AG04449 (cell line): ENCODE measurements around the gene TRAK1.

Source experiments
- CTCF ChIA-PET: fragments of 350-600 bp; formaldehyde crosslinking; extraction: SDS; loops from one replicate; lab custom pipeline; 2021; ENCODE audit warnings: antibody characterized with exemption; lab: Yijun Ruan, JAX
- POLR2A ChIA-PET: fragments of 400-600, 350-600 bp; formaldehyde crosslinking; extraction: SDS; loops from one replicate; lab custom pipeline; 2020; ENCODE audit warnings: antibody characterized with exemption, inconsistent platforms; lab: Yijun Ruan, JAX
- DNase-seq: peaks from one replicate; pipeline ENCODE4 v3.0.0-alpha.2; 2010; ENCODE audit warnings: low read depth, low spot score
- H3K4me3 ChIP-seq: 2 replicates; pipeline ENCODE4 v1.5.1; 2011; ENCODE audit warnings: low read depth, mild to moderate bottlenecking, control low read depth, low read length
- TF ChIP-seq, protein P1 (sequence below): IDR thresholded peaks from one replicate; pipeline ENCODE4 v1.5.1; 2011; ENCODE audit warnings: mild to moderate bottlenecking, moderate library complexity, low read length, control low read depth, inconsistent platforms; ENCODE audit not compliant: insufficient read depth; ENCODE audit errors: missing control alignments

TRAK1 gene

DNA sequence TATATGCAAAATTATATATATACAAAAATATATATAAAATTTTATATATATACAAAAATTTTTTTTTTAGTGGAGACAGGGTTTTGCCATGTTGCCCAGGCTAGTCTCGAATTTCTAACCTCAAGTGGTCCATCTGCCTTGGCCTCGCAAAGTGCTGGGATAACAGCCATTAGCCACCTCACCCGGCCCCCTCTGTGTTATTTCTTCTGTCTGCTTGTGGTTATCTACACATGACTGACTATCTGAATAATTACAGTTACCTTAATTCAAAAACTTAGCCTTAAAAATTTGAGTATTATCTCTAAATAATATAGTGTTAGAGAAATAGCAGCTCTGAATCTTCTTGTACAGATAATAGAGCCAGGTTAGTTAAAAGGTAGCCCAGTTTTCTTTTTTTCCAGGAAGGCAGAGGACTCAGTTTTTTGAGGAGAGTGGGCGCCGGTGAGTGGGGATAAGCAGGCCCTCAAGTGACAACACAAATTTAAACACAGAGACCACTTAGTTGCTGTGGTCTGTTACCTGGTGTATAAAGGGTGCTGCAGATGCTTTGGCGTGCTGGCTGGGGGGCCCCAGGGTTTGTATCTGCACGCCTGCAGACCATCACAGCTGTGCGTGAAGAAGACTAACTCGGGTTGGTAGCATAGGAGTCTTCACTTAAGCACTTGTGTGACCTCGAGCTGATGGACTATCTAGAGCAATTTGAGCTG is 83.7 kb downstream of the TRAK1 start:
- CTCF ChIA-PET, result interaction anchor here (0.8 to 8.2 kb wide), 4 partner anchors 10 to 57 kb away, joined by 3 to 94 read pairs (median 4); no protein-coding TSS in a partner anchor
- DNase-seq, result no peak
- POLR2A ChIA-PET, result no interaction called here
- no peak overlapping the region for H3K4me3 ChIP-seq
- TF ChIP-seq, protein P1, sequence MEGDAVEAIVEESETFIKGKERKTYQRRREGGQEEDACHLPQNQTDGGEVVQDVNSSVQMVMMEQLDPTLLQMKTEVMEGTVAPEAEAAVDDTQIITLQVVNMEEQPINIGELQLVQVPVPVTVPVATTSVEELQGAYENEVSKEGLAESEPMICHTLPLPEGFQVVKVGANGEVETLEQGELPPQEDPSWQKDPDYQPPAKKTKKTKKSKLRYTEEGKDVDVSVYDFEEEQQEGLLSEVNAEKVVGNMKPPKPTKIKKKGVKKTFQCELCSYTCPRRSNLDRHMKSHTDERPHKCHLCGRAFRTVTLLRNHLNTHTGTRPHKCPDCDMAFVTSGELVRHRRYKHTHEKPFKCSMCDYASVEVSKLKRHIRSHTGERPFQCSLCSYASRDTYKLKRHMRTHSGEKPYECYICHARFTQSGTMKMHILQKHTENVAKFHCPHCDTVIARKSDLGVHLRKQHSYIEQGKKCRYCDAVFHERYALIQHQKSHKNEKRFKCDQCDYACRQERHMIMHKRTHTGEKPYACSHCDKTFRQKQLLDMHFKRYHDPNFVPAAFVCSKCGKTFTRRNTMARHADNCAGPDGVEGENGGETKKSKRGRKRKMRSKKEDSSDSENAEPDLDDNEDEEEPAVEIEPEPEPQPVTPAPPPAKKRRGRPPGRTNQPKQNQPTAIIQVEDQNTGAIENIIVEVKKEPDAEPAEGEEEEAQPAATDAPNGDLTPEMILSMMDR, result no peak

DNA sequence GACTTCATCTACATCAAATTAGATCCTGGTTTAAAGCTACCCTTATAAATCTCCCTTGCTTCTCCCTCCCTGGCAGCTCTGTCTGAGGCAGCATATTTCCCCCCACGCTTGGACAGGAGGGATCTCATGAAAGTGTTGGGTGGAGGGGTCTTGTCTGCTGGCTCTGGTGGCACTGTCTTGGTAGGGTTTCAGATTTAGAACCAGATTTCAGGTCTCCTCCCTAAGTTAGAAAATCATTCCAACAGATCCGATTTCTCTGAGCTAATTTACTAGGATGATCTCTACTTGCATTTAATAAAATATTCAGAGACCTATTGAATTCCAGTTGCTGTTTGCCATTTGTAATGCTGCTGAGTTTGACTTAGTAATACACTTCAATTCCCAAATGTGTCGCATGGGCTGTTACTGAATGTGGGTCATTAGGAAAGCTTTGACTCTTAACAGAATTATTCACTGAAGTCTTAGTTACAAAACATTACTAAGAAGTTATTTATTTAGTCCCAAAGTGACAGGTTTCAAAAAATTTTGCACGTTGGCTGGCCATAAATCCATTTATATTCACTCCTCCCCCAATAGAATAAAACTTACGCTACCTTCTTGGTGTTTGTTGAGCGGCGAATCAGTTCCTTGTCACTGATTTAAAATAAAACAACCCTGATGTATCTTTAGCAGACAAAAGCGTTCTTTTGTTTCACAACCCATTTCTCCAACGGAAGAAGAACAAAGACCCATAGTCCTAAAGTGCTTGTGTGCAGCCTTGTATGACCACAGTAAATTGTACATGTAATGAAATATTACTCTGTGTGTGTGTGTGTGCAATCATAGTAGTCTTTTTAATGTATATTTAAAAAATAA is 84.5 kb downstream of the TRAK1 start:
- TF ChIP-seq, protein P1, result no peak
- no peak overlapping the region for H3K4me3 ChIP-seq

DNA sequence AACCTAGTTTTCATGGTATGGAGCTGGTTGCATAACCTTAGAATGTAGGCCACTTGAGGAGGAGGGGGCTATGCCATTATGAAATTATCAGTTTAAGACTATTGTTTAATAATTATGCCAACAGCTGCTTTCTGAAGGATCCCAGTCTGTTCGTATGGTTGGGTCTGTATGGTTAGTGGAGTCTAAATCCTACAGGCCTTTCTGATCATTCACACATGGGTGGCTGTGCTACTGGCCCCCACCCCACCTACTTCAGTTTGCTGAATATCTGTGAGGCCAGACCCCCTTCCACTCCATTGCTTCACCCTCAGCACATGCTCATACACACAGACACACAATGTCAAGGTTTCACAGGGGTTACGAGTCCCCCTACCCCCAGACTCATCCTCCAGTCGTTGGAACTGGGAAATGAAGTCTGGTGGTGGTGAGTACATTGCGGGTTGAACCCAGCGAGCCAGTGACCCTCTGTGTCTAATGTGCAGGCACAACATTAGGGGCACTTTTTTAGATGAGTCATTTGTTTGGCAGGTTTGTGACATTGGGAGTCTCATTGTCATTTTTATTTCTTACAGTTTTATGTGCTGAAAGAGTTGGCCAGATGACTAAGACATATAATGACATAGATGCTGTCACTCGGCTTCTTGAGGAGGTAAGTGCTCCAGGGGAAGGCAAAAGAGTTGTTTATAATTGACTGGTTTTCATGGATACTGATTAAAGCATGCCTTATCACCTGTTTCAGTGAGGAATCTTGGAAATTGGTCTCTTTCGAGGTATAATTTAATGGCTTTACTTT is 85.3 kb downstream of the TRAK1 start:
- ChIA-PET CTCF (interaction anchor here (1.1 to 8.2 kb wide), 3 partner anchors 14 to 57 kb away, joined by 3 to 94 read pairs (median 3); no protein-coding TSS in a partner anchor), POLR2A (no interaction called here)
- H3K4me3 ChIP-seq, result no peak overlapping the region
- no peak for DNase-seq
- TF ChIP-seq, protein P1, result no peak

More for the DNA sequence above, 84.5 kb downstream of the TRAK1 start:
- no peak for DNase-seq
- ChIA-PET POLR2A (no interaction called here), CTCF (interaction anchor here (0.8 to 8.2 kb wide), 3 partner anchors 10 to 58 kb away, joined by 3 to 94 read pairs (median 4); no protein-coding TSS in a partner anchor)

DNA sequence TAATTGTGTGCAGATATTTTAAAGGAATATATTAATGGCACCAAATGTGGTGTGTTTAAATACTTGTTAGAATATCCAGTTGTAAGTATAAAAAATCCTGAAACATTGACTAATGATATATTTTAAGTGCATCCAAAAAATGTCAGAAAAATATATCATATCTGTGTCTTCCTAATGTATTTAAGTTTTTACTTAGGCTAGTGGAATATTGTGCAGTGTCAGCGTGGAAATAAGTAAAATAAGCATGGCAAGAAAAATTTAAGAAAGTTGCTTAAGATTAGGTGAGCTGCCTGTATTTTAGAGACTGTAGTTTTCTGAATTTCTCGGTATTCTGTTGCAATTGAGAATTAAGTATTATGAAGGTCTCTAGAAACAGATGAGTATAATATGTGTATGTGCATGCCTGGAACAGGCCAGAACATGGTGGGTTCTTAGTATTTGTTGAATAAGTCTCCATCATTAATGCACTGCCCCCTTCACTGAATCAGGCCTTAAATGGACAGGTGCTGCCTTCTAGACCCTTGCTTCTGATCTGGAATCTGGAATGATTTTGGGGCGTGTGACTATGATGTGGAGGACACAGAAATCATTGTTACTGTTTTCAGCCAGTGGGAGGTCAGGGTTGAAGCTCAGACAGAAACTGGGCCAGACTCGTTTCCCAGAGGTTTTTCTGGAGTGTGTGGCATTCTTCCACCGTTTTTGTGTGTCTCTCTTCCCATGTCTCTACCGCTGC is 86.1 kb downstream of the TRAK1 start:
- TF ChIP-seq, protein P1, result no peak
- CTCF ChIA-PET, result interaction anchor here (0.6 to 8.2 kb wide), 4 partner anchors 13 to 279 kb away, joined by 3 to 94 read pairs (median 3); no protein-coding TSS in a partner anchor
- no peak for DNase-seq
- POLR2A ChIA-PET, result no interaction called here
- no peak overlapping the region for H3K4me3 ChIP-seq

DNA sequence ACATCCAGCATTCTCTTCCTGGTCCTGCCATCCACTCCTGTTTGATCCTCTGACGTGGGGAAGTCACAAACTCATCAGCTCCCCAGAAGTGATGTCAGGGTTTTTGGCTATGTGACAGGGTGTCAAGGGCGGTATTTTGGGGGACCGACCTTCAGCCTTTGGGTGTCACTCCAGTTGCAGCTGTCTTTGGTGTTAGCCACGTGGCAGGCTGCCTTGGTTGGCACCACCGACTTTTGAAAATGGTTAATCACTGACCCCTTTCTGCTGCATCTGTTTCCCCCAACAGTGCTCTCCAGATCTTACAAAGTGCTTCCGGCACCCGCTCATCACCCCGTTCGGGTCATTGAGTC is 86.6 kb downstream of the TRAK1 start:
- TF ChIP-seq, protein P1, result no peak
- ChIA-PET CTCF (interaction anchor here (0.6 to 8.2 kb wide), 4 partner anchors 13 to 279 kb away, joined by 3 to 94 read pairs (median 3); no protein-coding TSS in a partner anchor), POLR2A (no interaction called here)

More for the DNA sequence above, 86.6 kb downstream of the TRAK1 start:
- no peak for DNase-seq
- no peak overlapping the region for H3K4me3 ChIP-seq
